Tibial artery (tissue), 4 donors: ENCODE results near the gene FUOM.

Source experiments
- DNase-seq, 2 donors: peaks; one replicate each; pipeline ENCODE4 v3.0.0-alpha.2; 2019
- H3K27ac ChIP-seq, 2 donors: fragments of 200-600 bp; sonication (generic) in 1 of 2; 1 replicate in 1 of 2; 2 replicates in 1 of 2; pipeline ENCODE4 v1.5.1; 2018 to 2019; ENCODE audit warnings: mild to moderate bottlenecking in 1 of 2
- H3K27me3 ChIP-seq, 2 donors: fragments of 200-600 bp; sonication (generic) in 1 of 2; one replicate each; pipeline versions ENCODE4 v1.5.1 to v1.6.0; 2016 to 2019
- H3K36me3 ChIP-seq, 3 donors: fragments of 200-600 bp; sonication (generic) in 2 of 3; one replicate each; pipeline ENCODE4 v1.5.1; 2016 to 2019; ENCODE audit warnings: mild to moderate bottlenecking in 2 of 3
- H3K4me1 ChIP-seq, 4 donors: fragments of 200-600 bp; sonication (generic) in 2 of 4; 1 replicate in 3 of 4; 2 replicates in 1 of 4; pipeline ENCODE4 v1.5.1; 2016 to 2019
- H3K4me3 ChIP-seq, 2 donors: fragments of 200-600 bp; sonication (generic) in 1 of 2; 1 replicate in 1 of 2; 2 replicates in 1 of 2; pipeline ENCODE4 v1.5.1; 2018 to 2019; ENCODE audit warnings: mild to moderate bottlenecking in 2 of 2
- H3K9me3 ChIP-seq, 3 donors: fragments of 200-600 bp; sonication (generic) in 1 of 3; one replicate each; pipeline ENCODE4 v1.5.1; 2016 to 2019
- CTCF ChIP-seq, 2 experiments: fragments of 200-600 bp in 1 of 2; fragments of 450-650 bp in 1 of 2; IDR thresholded peaks; one replicate each; pipeline ENCODE4 v1.5.1; 2017 to 2019; ENCODE audit warnings: antibody characterized with exemption in 2 of 2, mild to moderate bottlenecking in 1 of 2, moderate library complexity in 1 of 2
- intact Hi-C: fragments of 100-400 bp; cut with DNase I; formaldehyde crosslinking; loops from one replicate; pipeline ENCODE4 v1.15.0; 2023; ENCODE audit warnings: low total_unique reads

The FUOM gene

GRCh38 chr10:133343558-133343957 is 14.3 kb downstream of the FUOM start:
- intact Hi-C loops = no loop called here
- no peak overlapping the region for H3K4me3 ChIP-seq
- H3K27me3 ChIP-seq = peaks cover 0 to 91% of the 10 kb centered on the region in 2 donors
- DNase-seq = no peak
- H3K4me1 ChIP-seq = no peaks in the 10 kb centered on the region
- H3K36me3 ChIP-seq = no peaks in the 10 kb centered on the region
- H3K9me3 ChIP-seq = no peaks in the 10 kb centered on the region
- H3K27ac ChIP-seq = no peak overlapping the region
- TF ChIP-seq CTCF (IDR thresholded peaks at IDR 0.05) = no peak

- no peak overlapping the region for H3K4me3 ChIP-seq
- H3K36me3 ChIP-seq = no peaks in the 10 kb centered on the region
- no peak for TF ChIP-seq CTCF (IDR thresholded peaks at IDR 0.05)
- H3K27ac ChIP-seq = no peak overlapping the region
- no peaks in the 10 kb centered on the region for H3K4me1 ChIP-seq
- intact Hi-C loops = no loop called here
- no peak for DNase-seq
- H3K9me3 ChIP-seq = no peaks in the 10 kb centered on the region
- peaks cover 0 to 91% of the 10 kb centered on the region in 2 donors for H3K27me3 ChIP-seq
Measured at GRCh38 chr10:133342942-133343341, 14.9 kb downstream of the FUOM start.

GRCh38 chr10:133341983-133342382 is 15.8 kb downstream of the FUOM start:
- peaks cover 0 to 91% of the 10 kb centered on the region in 2 donors for H3K27me3 ChIP-seq

GRCh38 chr10:133339708-133340380 is 18.0 kb downstream of the FUOM start:
- Histone ChIP-seq H3K27ac (no peak overlapping the region), H3K9me3 (no peaks in the 10 kb centered on the region)

More at GRCh38 chr10:133341983-133342382, 15.8 kb downstream of the FUOM start:
- Histone ChIP-seq H3K4me3 (no peak overlapping the region), H3K36me3 (no peaks in the 10 kb centered on the region), H3K9me3 (no peaks in the 10 kb centered on the region), H3K4me1 (peaks cover 0 to 1% (median under 1%) of the 10 kb centered on the region in 4 donors), H3K27ac (no peak overlapping the region)
- no peak for TF ChIP-seq CTCF (IDR thresholded peaks at IDR 0.05)
- intact Hi-C loops = no loop called here
- no peak for DNase-seq

More at GRCh38 chr10:133339708-133340380, 18.0 kb downstream of the FUOM start:
- Histone ChIP-seq H3K4me3 (no peak overlapping the region), H3K4me1 (peaks cover 0 to 22% (median 21%) of the 10 kb centered on the region in 4 donors), H3K36me3 (no peaks in the 10 kb centered on the region), H3K27me3 (peaks cover 9 to 92% of the 10 kb centered on the region in 2 donors)
- DNase-seq = no peak
- no peak for TF ChIP-seq CTCF (IDR thresholded peaks at IDR 0.05)
- intact Hi-C loops = no loop called here
